ENCODE measurements around the gene ZNF467. TPM values are rescaled to one million over a fixed set of nuclear protein-coding genes. Genes with fewer than 3 reads are reported as not detected.

Gene ZNF467
- total RNA-seq, 1 donor from 2014 or later = 1.4 TPM

GRCh38 chr7:149716932-149717307, 56.5 kb downstream of the ZNF467 start:
- Mint-ChIP-seq H3K36me3 (ENCODE audit: unreplicated experiment) (no peaks in the 10 kb centered on the region), H3K27me3 (ENCODE audit: unreplicated experiment) (peaks cover 6% of the 10 kb centered on the region), H3K27ac (ENCODE audit: unreplicated experiment) (no peak overlapping the region), H3K9me3 (ENCODE audit: unreplicated experiment) (peaks cover 7% of the 10 kb centered on the region), H3K4me3 (ENCODE audit: unreplicated experiment) (peak overlapping the region; percentile 36), H3K4me1 (ENCODE audit: low read depth, unreplicated experiment) (peaks cover 13% of the 10 kb centered on the region)
- TF ChIP-seq CTCF (IDR thresholded peaks at IDR 0.05; ENCODE audit: partially characterized antibody, unreplicated experiment) = no peak
- no peak for DNase-seq

- Mint-ChIP-seq H3K4me1 (ENCODE audit: low read depth, unreplicated experiment) (peaks cover 13% of the 10 kb centered on the region), H3K27me3 (ENCODE audit: unreplicated experiment) (peaks cover 6% of the 10 kb centered on the region), H3K9me3 (ENCODE audit: unreplicated experiment) (peaks cover 7% of the 10 kb centered on the region), H3K4me3 (ENCODE audit: unreplicated experiment) (peak overlapping the region; percentile 93), H3K27ac (ENCODE audit: unreplicated experiment) (no peak overlapping the region), H3K36me3 (ENCODE audit: unreplicated experiment) (no peaks in the 10 kb centered on the region)
- DNase-seq = no peak
- no peak for TF ChIP-seq CTCF (IDR thresholded peaks at IDR 0.05; ENCODE audit: partially characterized antibody, unreplicated experiment)
Observed at GRCh38 chr7:149716007-149716931, 57.1 kb downstream of the ZNF467 start.

GRCh38 chr7:149715476-149715875, 57.9 kb downstream of the ZNF467 start:
- TF ChIP-seq CTCF (IDR thresholded peaks at IDR 0.05; ENCODE audit: partially characterized antibody, unreplicated experiment) = no peak
- Mint-ChIP-seq H3K27me3 (ENCODE audit: unreplicated experiment) (peaks cover 6% of the 10 kb centered on the region), H3K27ac (ENCODE audit: unreplicated experiment) (no peak overlapping the region), H3K36me3 (ENCODE audit: unreplicated experiment) (no peaks in the 10 kb centered on the region), H3K4me3 (ENCODE audit: unreplicated experiment) (peak overlapping the region; percentile 93), H3K9me3 (ENCODE audit: unreplicated experiment) (peaks cover 11% of the 10 kb centered on the region), H3K4me1 (ENCODE audit: low read depth, unreplicated experiment) (peaks cover 9% of the 10 kb centered on the region)
- DNase-seq = no peak

GRCh38 chr7:149714910-149715471, 58.4 kb downstream of the ZNF467 start:
- Mint-ChIP-seq H3K4me1 (ENCODE audit: low read depth, unreplicated experiment) (peaks cover 5% of the 10 kb centered on the region), H3K27ac (ENCODE audit: unreplicated experiment) (no peak overlapping the region), H3K27me3 (ENCODE audit: unreplicated experiment) (peaks cover 6% of the 10 kb centered on the region), H3K9me3 (ENCODE audit: unreplicated experiment) (peaks cover 11% of the 10 kb centered on the region), H3K4me3 (ENCODE audit: unreplicated experiment) (peak overlapping the region; percentile 93), H3K36me3 (ENCODE audit: unreplicated experiment) (no peaks in the 10 kb centered on the region)
- TF ChIP-seq CTCF (IDR thresholded peaks at IDR 0.05; ENCODE audit: partially characterized antibody, unreplicated experiment) = no peak
- no peak for DNase-seq

Other genes starting within 250 kb of the ZNF467 start
- gene ZNF862, start 64.8 kb upstream of the ZNF467 start, total RNA-seq (ENCODE audit: unreplicated experiment) = 12.9 TPM
- gene ATP6V0E2, start 100.4 kb upstream of the ZNF467 start, total RNA-seq (ENCODE audit: unreplicated experiment) = 67.6 TPM